GM19452 (cell line): ENCODE data around the gene MARS1.
A peak's percentile ranks its signal among the peaks of the same experiment; 100 is the strongest.
"Not testable (repeated sequence)": the region's sequence is repeated elsewhere in the genome, so short reads cannot be mapped to it uniquely, and the experiment has no call there.

Experiments
- ATAC-seq: cut with Tn5 transposase; IDR thresholded peaks from one replicate; pipeline ENCODE4 v1.9.1; 2021; ENCODE audit not compliant: unreplicated experiment

MARS1 gene

GRCh38 chr12:57515408-57515933 lies 27.6 kb downstream of the MARS1 start:
- ATAC-seq, result no peak

- ATAC-seq, result no peak
Observed at GRCh38 chr12:57515934-57516541, 28.2 kb downstream of the MARS1 start.

- no peak for ATAC-seq
Observed at GRCh38 chr12:57516617-57517153, 28.8 kb downstream of the MARS1 start.

GRCh38 chr12:57517187-57517586 lies 29.3 kb downstream of the MARS1 start:
- ATAC-seq, result no peak

- not testable (repeated sequence) for ATAC-seq
Observed at GRCh38 chr12:57517718-57518117, 29.9 kb downstream of the MARS1 start.

- ATAC-seq, result no peak
Observed at GRCh38 chr12:57518176-57518919, 30.5 kb downstream of the MARS1 start.

- ATAC-seq, result no peak
Observed at GRCh38 chr12:57518920-57519795, 31.3 kb downstream of the MARS1 start.

GRCh38 chr12:57519796-57520052 lies 31.9 kb downstream of the MARS1 start:
- peak; percentile 2 for ATAC-seq

GRCh38 chr12:57520053-57520818 lies 32.4 kb downstream of the MARS1 start, which contains the start of gene DDIT3:
DDIT3 (minus strand) TSS chr12:57520514; CDS start chr12:57517406, 3,108 bp downstream.
- peak; percentile 58 for ATAC-seq

- no peak for ATAC-seq
Observed at GRCh38 chr12:57521525-57522010, 33.7 kb downstream of the MARS1 start.

GRCh38 chr12:57522011-57522886 lies 34.4 kb downstream of the MARS1 start, which contains the start of gene MBD6:
MBD6 (plus strand) TSS chr12:57522824; CDS start chr12:57524304, 1,480 bp downstream.
- ATAC-seq, result peak; percentile 50

GRCh38 chr12:57522887-57523705 lies 35.2 kb downstream of the MARS1 start:
- no peak for ATAC-seq

GRCh38 chr12:57523706-57524614 lies 36.1 kb downstream of the MARS1 start:
- ATAC-seq, result no peak

GRCh38 chr12:57524814-57525614 lies 37.1 kb downstream of the MARS1 start:
- no peak for ATAC-seq

GRCh38 chr12:57525615-57526383 lies 37.9 kb downstream of the MARS1 start:
- ATAC-seq, result no peak
